Activated gamma-delta T cell treated with Interleukin-2 at 50 U/mL for 16 hours (primary cell): ENCODE measurements around the gene MYBPC2.

ENCODE experiments used
- DNase-seq: peaks from one replicate; pipeline ENCODE4 v3.0.0-alpha.2; 2020

The MYBPC2 gene

DNA sequence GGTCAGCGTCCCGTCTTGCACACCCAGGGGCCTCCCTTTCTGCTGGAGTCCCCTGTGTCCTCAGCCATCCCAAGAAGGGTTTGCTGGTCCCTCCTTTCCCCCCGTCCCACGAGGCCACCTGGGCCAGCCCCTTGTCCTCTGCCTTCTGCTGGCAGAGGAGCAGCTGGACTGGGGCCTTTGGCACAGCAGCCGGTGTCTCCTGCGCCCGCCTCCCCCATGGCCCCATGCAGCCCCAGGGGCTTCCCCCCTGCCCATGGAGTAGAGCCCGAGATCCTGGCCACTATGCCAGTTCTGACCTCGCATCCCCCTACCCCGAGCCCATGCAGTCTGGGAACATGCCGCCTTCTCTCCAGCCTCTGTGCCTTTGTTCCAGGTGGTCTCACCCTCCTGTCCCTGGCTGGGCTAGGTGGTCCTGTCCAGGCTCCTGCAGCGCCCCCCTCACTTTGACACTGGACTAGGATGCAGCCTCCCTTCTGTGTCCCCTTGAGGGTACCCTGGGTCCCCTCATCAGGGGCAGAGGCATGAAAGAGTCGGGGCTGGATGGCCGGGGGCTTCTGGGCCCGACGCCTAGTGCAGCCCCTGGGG, 49.7 kb downstream of the MYBPC2 start:
- DNase-seq: no peak

DNA sequence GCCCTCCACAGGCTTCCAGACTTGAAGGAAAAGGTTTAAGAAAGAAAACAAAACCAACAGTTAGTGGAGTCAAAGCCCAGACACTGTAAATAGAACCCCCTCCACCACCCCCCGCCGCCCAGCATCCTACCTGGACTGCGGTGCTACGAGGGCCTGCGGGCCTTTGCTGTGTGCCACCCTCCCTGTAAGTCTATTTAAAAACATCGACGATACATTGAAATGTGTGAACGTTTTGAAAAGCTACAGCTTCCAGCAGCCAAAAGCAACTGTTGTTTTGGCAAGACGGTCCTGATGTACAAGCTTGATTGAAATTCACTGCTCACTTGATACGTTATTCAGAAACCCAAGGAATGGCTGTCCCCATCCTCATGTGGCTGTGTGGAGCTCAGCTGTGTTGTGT, 50.2 kb downstream of the MYBPC2 start:
- no peak for DNase-seq

DNA sequence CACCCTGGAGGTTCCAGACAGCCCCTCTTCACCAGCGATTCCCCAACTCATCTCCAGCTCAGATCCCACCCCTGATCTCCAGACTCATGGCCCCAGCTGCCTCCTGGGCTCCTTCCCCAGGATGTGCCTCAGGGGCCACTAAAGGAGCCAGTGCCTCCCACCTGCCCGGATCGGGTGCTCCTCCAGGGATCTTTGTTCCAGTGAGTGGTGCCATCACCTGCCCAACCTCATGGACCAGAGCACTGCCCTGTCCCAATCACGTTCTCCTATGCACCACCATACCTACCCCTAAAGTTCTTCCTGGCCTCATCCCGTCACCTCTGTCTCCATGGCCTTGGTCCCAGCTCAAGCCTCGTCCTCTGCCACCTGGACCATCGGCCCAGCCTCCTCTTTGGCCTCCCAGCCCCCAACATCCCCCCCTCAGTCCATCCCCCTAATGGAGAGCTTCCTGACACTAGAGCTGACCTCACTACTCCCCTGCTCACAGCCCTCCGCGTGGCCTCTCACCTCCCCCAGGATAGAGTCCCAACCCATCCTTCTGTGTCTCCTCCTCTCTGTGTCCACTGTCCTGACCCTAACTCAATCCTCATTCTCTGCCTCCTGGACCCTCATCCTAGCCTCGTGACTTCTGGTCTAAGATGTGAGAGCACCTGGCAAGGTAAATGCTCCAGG, 52.7 kb downstream of the MYBPC2 start:
- DNase-seq: no peak

DNA sequence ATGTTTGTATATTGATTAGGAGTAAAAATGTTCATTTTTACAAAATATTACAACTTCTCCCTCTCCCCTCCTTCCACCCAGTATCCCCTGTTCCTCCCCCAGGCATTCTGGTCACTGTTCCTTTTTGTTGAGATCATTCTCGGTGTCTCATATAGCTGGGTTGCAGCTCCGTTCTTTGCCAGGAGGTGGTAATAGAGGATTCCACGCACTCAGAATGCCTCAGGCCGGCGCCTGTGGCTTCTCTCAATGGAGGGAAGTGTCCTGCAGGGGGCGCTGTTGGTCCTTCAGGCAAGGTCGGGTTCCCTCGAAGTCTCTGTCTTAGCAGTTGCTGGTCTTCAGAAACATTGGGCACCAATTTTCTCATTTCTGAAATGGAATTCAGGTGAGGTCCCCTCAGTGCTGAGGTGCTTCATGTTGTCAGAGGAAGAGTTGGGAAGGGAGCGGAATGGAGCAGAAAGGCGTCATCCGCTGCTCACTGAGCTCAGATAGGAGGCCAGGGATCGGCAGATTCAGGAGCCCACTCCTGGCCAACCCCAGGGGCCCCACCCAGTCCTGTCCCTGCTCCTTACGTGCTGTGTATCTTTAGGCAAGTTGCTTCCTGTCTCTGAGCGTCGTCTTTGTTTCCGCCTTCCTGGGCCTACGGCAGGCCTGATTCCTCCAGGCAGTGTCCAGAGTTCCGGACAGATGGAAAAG, 54.3 kb downstream of the MYBPC2 start:
- DNase-seq: peak; percentile 39

DNA sequence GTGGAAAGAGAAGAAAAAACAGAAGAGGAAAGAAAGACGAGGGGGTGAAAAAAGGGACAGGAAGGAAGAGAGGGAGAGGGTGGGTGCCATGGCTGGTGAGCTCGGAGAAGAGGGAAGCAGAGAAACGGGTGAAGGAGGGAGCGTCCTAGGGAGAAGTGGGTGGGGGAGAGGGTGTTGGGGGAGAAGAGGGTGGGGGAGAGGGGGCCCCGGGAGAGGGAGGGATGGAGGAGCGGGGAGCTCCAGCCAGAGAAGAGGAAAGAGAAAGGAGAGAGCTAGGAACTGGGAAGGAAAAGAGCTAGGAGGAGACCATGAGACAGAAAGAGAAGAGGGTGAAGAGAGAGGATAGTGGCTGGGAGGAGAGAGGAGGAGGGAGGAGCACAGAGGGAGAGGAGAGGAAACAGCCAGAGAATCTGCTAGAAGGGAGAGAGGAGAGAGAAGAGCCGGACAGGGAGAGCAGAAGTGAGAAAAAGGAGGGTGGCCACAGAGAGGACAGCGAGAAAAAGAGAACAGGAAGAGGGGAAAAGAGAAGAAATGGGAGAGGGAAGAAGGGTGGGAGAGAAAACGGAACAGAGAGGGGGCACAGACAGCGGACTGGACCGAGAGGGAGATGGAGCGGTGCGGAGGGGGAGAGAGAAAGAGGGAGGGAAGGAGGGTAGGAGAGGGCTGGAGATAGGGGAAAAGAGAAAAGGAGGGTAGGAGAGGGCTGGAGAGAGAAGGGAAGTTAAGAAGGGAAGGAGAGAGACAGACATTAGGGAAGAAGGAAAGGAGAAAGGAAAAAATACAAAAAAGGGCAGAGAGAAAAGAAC, 55.9 kb downstream of the MYBPC2 start:
- no peak for DNase-seq

DNA sequence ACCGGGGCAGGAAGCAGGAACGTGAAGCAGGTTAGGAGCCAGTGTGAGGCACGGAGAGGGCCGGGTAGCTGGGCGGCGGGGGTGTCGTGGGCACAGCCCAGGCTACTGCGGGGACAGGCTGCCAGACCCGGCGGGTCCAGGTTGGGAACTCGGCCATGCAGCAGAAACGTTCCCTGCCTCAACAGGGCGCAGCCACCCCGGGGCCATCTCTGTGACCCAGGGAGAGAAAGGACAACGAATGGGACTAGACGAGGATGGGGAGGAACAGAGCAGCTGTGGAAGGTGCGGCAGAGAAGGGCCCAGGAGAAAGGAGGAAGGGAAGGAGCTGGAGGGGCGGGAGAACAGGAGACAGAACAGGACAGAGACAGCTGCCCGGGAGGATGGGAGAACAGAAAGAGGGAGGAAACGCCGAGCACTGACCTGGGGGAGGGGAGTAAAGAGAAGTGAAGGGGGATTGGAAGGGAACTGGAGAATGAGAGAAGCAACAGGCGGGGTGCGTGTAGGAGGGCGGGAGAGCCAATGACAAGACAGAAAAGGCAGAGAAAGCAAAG, 56.8 kb downstream of the MYBPC2 start:
- no peak for DNase-seq

DNA sequence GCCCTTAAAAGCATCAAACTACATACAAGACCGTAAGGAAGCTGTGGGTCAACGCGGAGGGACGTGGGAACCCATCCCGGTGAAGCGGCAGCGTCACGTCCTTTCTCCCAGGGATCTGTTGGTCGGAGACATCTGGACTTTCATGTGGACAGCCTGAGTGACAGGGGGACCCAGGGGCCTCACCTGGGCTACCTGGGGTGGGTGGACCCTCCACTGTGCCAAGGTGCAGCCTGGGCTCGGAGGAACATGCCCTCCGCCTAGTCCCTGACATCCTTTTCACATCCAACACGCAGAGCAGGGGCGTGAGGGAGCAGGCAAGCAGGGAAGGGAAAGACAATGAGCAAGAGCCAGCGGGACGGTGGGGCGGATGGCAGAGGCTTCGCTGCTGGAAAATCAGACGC, 57.7 kb downstream of the MYBPC2 start:
- no peak for DNase-seq

DNA sequence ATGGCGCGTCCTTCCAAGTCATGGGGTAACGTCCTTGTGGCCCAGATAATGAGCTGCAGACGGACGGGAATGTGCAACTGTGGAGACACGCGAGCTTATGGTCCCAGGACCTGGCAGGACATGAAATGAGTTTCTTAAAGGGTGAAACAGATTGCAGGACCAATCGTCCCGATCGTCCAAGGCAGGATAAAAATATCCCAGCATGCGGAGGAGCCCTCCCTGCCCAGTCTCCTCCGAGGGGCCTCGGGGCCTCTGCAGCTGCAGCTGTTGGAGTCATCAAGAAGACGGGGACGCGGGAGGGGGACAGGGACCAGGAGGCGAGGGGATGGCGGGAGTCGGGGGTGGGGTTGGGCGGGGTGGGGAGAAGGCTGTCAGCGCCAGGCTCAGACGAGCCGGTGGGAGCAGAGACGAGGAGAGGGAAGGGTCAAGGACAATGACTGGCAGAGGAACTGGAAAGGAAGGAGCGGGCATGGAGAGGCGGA, 58.3 kb downstream of the MYBPC2 start:
- DNase-seq: no peak

DNA sequence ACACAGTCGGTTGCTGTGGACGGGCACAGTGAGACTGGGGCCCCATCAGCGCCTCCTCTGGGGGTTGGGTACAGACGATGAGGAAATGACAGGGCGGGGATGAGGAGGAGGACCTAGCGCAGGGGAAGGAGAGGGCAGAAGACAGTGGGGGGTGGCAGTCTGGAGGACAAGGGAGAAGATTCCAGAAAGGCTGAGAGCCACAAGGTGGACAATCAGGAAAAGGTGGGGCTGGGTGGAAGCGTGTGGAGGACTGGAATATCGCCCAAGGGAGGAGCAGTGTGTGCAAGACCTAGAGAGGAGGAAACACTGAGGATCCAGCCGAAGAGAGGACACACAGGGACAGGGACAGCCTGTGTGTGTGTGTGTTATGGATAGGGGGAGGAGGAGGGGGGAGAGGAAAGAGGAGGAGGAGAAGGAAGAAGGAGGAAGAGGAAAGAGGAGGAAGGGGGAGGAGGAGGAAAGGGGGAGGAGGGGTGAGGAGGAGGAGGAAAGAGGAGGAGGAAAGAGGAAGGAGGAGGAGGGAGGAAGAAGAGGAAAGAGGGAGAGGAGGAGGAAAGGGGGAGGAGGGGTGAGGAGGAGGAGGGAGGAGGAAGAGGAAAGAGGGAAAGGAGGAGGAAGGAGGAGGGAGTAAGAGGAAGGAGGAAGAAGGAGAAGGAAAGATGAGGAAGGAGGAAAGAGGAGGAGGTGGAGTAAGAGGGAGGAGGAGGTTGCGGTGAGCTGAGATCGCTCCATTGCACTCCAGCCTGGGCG, 59.8 kb downstream of the MYBPC2 start:
- no peak for DNase-seq

DNA sequence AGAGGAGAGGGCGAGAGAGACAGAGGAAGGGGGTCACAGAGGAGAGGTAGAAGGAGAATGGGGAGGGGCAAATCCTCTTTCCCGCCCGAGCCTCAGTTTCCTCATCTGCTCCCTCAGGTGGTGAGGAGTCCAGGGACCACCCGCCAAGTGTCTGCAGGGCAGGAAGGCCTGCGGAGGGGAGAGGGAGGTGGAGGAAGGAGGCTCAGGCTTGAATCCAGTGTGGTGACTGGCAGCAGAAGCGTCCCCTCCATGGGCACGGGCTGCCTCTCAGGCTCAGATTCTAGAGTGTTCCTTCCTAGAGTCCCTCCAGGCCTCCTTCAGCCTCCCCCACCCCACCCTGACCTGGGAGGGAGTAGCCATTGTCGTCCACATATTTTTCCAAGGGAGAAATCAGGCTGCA, 60.5 kb downstream of the MYBPC2 start:
- no peak for DNase-seq

DNA sequence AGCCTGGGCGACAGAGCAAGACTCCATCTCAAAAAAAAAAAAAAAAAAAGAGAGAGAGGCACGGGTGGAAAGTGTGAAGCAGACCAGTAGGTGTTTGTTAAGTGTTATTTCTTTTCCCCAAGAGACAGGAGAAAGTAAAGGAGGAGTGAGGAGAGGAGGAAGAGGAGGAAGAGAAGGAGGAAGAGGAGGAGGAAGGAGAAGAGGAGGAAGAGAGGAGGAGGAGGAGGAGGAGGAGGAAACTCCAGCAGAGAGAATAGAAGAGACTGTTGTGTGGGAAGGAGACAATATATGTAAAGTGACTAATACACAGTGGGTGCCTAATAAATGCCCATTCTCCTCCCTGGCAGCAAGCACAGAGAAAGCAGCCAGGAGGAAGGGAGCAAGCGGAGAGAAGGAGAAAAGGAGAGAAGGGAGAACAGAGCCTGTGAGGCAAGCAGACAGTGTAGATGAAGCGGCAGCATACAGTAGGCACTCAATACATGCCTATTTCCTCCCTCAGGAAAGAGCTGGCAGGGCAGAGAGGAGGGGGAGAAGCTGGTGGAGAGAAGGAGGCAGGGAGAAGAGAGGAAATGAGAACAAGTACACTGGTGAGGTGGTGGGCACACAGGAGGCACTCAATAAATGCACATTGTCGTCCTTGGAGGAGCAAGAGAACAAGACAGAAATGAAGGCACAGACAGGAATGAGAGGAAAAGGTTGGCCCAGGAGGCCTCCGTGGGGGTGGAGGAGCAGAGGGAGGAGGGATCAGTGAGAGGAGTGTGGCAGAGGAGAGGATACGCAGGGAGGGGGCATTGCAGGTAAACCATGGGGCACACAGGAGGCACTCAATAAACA, 61.7 kb downstream of the MYBPC2 start:
- DNase-seq: no peak

DNA sequence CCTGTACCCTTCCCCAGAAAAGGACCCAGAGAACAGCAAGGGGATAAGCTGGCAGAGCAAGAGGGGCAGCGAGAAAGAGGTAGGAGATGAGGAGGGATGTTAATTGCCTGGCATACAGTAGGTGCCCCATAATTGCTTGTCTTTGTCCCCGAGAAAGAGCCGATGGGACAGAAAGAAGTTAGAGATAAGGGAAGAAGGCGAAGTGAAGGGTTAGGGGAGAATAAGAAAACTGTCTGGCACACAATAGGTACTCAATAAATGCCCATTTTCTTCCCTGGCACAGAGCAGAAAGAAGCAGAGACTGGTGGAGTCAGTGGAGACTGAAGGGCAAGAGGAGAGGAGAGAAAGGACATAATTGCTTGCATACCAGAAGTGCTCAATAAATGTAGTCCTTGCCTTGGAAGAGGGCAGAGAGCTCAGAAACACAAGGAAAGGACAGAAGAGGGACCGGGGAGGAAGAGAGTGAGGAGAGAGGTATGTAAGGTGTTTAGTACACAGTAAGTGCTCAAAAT, 62.4 kb downstream of the MYBPC2 start:
- no peak for DNase-seq

DNA sequence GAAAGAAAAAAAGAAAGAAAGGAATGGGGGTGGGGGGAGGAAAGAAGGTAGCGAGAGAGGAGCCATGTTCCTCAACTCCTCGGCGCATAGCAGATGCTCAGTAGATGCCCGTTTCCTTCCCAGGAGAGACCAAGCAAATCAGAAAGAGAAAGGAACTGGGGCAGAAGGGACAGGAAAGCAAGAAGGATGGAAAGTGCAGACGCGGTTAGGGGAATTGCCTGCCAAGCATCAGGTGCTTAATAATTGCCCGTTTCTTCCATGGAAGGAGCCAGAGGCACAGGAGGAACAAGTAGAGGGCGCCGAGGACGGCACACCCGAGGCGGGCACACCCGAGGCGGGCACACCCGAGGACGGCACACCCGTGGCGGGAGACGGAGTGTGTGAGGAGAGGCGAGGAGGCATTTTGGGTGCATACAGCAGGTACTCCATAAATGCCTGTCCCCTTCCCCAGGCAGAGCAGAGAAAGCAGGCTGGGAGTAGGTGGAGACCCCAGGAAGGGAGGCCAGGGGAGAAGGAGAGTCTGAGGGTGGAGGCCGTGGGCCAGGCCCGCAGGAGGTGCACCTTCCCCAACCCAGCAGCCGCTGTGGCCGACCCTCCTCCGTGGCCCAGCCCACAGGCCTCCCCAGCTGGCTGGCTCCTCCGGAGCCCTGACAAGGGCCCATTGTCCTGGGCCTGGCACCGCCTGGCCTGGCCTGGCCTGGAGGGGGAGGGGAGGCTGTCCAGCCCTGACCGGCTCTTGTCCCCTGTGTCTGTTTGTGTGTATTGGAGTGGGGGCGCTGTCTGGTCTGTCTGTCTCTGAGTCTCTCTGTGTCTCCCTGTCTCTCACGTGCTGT, 63.7 kb downstream of the MYBPC2 start:
- no peak for DNase-seq

DNA sequence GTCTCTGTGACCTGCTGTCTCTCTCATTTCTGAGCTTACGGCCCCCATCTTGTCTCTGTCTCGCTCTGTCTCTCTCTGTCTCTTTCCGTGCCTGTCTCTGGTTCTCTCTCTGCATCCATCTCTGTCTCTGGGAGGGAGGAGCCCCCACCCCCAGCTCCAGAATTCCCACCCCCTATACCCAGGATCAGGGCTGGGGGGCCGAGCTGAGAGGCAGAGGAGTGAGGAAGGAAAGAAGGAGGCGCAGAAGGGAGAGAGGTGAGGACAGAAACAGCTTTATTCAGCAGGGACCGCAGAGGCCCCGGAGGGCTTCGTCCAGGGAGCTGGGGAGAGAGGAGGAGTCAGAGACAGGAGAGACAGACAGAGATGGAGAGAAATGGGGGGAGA, 64.3 kb downstream of the MYBPC2 start:
- no peak for DNase-seq

DNA sequence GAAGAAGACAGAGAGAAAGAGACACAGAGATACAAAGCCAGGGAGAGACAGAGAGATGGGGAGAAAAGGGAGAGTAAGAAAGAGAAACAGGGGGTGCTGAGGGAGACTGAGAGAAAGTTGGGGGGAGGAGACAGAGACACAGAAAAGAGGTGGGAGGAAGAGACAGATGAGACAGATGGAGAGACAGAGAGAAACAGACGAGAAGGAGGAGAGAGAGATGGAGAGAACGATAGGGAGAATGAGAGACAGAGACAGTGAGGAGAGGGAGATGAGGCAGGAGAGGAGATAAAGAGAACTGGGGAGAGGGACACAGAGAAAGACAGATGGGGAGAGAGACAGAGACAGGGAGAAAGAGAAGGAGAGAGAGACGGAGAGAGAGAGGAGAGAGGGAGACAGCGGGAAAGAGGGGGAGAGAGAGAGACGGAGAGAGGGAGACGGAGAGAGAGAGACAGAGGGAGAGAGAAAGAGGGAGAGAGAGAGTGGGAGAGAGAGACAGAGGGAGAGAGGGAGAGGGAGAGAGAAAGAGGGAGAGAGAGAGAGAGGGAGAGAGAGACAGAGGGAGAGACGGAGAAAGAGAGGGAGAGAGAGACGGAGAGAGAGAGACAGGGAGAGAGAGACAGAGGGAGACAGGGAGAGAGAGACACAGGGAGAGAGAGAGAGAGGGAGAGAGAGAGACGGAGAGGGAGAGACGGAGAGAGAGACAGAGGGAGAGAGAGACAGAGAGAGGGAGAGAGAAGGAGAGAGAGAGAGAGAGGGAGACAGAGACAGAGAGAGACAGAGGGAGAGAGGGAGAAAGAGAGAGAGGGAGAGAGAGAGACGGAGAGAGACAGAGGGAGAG, 65.7 kb downstream of the MYBPC2 start:
- DNase-seq: no peak

DNA sequence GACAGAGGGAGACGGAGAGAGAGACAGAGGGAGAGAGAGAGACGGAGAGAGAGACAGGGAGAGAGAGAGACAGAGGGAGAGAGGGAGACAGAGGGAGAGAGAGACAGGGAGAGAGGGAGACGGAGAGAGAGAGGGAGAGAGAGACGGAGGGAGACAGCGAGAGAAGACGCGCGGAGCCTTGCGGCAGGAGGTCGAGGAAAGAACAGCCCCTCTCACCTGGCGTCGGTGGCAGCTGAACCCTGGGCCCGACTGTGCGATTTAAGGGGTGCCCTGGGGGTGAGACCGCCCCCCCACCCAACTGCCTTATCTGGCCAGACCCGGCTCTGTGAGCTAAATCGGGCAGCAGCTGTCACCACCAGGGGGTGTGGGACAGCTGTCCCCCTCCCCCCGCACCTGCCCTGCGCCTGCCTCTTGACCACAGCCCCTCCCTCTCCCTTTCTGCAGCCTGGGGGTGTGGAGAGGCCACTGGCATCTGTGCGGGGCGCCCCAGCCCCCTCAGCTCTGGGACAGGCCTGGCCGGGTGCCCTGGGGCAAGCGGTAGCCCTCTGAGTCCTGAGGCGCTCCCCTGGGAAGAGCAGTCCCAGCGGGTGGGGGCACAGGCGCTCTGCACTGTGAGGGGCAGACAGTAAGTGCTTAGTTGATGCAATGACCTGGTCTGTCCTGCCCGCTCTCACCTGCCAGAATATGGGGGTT, 67.5 kb downstream of the MYBPC2 start:
- DNase-seq: no peak

DNA sequence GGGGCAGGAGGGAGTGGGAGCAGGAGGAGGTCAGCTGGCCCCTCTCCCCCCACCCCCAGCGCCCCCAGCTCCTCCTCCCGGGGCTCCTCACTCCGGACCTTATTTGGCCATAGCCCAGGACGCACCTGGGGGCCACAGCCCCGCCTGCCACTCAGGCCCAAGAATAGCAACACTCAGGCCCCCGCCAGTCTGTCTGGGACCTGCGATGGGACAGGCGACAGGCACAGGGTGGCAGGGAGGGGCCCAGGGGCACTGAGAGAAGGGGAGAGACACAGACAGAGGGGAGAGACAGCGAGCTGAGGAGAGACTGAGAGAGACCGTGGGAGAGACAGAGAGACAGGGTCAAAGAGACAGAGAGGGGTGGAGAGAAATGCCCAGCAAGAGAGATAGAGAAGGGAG, 68.1 kb downstream of the MYBPC2 start:
- no peak for DNase-seq

DNA sequence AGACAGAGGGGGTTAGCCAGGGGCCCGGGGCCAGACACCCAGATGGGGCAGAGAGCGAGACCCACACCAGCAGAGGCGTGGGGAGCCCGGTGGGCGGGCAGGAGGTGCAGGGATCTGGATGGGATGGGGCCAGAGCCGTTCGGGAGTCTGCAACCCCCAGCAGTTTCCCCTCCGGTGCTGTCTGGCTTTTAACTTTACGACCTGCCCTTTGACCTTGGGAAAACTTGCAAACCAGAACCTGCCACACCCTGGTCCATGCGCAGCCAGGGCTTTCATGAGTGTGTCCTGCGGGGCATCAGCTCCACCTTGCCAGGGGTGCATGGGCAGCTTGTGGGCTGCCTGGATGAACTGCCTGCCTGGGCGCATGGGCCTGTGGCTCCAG, 68.5 kb downstream of the MYBPC2 start:
- no peak for DNase-seq
